Neural crest cell (in vitro differentiated cells): Measurements from ENCODE around the gene ASB18. TPM values are rescaled to one million over a fixed set of nuclear protein-coding genes. Genes with fewer than 3 reads are reported as not detected.

ENCODE experiments used
- DNase-seq: peaks from one replicate; pipeline ENCODE4 v3.0.0; 2021; ENCODE audit warnings: low read depth, mixed read lengths, low spot score
- H3K27ac Mint-ChIP-seq: one replicate; pipeline ENCODE4 v1.8.0; 2021; ENCODE audit warnings: mild to moderate bottlenecking, mixed read lengths; ENCODE audit not compliant: unreplicated experiment
- H3K27me3 Mint-ChIP-seq: 2 replicates; pipeline ENCODE4 v1.8.0; 2021; ENCODE audit warnings: low read depth, mild to moderate bottlenecking, mixed read lengths
- H3K36me3 Mint-ChIP-seq: 2 replicates; pipeline ENCODE4 v1.8.0; 2021; ENCODE audit warnings: low read depth, mild to moderate bottlenecking, mixed read lengths
- H3K4me1 Mint-ChIP-seq: 2 replicates; pipeline ENCODE4 v1.8.0; 2021; ENCODE audit warnings: mixed read lengths
- H3K4me3 Mint-ChIP-seq: one replicate; pipeline ENCODE4 v1.8.0; 2021; ENCODE audit warnings: mild to moderate bottlenecking, mixed read lengths
- H3K9me3 Mint-ChIP-seq: 2 replicates; pipeline ENCODE4 v1.8.0; 2021; ENCODE audit warnings: mixed read lengths
- CTCF ChIP-seq: fragments of 200-600 bp; sonication (generic); conservative IDR thresholded peaks from 2 replicates; pipeline ENCODE4 v1.5.0; 2021; ENCODE audit warnings: antibody characterized with exemption, mild to moderate bottlenecking
- total RNA-seq: library from RNA; stranded (reverse); gene quantifications from 2 replicates; pipeline ENCODE4 v1.2.1, GENCODE V29; 2021

Gene ASB18
- total RNA-seq, 1 donor from 2014 or later, result not detected

DNA sequence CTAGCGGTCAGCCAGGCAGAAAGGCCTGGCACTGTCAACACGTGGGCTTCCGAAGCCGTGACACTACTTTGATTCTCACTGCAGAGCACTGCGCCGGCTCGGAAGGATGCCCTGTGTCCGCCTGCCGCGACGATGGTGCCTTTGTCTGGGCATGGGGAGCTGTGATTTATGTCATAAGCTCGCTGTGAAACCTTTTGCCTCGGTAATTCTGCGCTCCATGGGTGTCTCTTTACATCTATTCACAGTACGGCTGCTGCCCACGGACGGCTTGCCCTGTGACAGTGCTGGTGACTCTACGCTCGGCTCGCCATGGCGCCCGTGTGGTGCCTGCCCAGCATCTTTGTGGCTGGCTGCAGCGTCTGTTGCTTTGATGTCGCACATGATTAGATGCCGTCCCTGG lies 52.9 kb downstream of the ASB18 start:
- DNase-seq, result no peak
- Mint-ChIP-seq H3K4me3 (no peak overlapping the region), H3K27me3 (no peaks in the 10 kb centered on the region), H3K9me3 (no peaks in the 10 kb centered on the region), H3K27ac (no peak overlapping the region), H3K36me3 (peaks cover 2% of the 10 kb centered on the region), H3K4me1 (peaks cover 5% of the 10 kb centered on the region)
- no peak for TF ChIP-seq CTCF

GRCh38 chr2:236210536-236210935 lies 53.7 kb downstream of the ASB18 start:
- no peak for DNase-seq
- Mint-ChIP-seq H3K4me3 (no peak overlapping the region), H3K4me1 (peaks cover 5% of the 10 kb centered on the region), H3K9me3 (no peaks in the 10 kb centered on the region), H3K27ac (no peak overlapping the region), H3K36me3 (peaks cover 6% of the 10 kb centered on the region), H3K27me3 (no peaks in the 10 kb centered on the region)
- no peak for TF ChIP-seq CTCF

GRCh38 chr2:236209996-236210395 lies 54.2 kb downstream of the ASB18 start:
- H3K4me3 Mint-ChIP-seq, result no peak overlapping the region
- peaks cover 5% of the 10 kb centered on the region for H3K4me1 Mint-ChIP-seq
- H3K36me3 Mint-ChIP-seq, result peaks cover 6% of the 10 kb centered on the region
- TF ChIP-seq CTCF, result no peak
- no peak for DNase-seq
- H3K27me3 Mint-ChIP-seq, result no peaks in the 10 kb centered on the region
- no peaks in the 10 kb centered on the region for H3K9me3 Mint-ChIP-seq
- H3K27ac Mint-ChIP-seq, result peak overlapping the region; percentile 7

DNA sequence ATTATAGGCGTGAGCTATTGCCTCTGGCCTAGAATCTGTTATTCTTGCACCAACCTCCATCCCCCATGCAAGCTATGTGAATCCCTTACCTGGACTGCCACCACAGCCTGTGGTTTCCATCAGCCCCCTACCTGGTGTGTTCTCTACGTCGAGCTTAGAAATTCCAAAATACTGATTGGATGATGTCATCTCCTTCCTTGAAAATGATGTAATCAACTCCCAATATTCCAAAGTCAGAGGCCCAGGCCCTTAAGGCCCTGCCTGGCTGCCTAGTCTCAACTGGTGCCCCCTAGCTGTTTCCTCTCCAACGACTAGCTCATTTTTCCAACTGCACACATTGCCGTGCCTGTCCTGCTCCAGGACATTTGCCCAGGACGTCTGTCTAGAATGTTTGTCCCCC lies 54.7 kb downstream of the ASB18 start:
- H3K9me3 Mint-ChIP-seq, result no peaks in the 10 kb centered on the region
- peak overlapping the region; percentile 7 for H3K27ac Mint-ChIP-seq
- no peak for DNase-seq

DNA sequence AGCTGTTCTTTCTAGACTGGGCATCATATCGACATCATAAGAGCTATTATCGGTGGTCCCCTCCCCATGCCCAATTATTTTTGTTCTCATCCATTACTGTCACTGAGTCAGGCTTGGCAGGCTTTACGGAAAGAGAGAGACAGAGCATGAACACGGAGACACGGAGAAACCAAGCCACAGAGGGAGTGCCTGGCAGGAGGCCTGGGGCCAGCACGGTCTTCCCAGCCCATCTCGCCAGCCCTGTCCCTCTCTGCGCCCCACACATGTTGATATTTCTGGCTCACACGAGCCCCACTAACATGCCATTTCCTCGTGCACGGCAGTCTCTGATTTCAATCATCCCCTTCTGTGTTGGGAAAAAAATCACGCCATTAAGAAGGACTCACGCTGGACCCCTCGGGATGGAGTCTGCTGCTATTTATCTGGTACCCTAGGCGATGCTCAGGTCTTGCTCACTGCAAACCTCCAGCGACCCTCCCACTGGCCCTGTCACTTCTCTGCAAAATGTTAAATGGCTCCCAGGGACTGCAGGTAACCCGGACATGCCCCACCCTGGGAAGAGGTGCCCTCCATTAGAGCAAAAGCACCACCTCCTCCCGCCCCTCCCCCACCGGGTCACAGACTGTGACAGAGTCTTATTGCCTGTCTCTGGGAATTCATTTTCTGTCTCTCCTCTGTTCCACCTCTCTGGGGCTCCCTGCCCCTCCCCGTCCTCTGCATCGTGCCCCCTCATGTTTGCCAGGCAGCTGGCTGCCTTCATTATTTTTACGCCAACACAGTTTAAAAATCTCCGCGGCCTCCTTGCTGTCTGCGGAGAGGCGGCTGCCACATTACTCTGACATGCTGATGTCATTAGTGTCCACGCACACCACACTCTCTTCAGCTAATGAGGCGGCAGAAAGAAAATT lies 55.9 kb downstream of the ASB18 start:
- H3K27me3 Mint-ChIP-seq, result no peaks in the 10 kb centered on the region
- DNase-seq, result no peak
- TF ChIP-seq CTCF, result no peak
- no peaks in the 10 kb centered on the region for H3K9me3 Mint-ChIP-seq
- no peak overlapping the region for H3K4me3 Mint-ChIP-seq
- peak overlapping the region; percentile 72 for H3K27ac Mint-ChIP-seq
- peaks cover 6% of the 10 kb centered on the region for H3K36me3 Mint-ChIP-seq
- H3K4me1 Mint-ChIP-seq, result peaks cover 5% of the 10 kb centered on the region

More for the DNA sequence above, 54.7 kb downstream of the ASB18 start:
- H3K4me3 Mint-ChIP-seq, result no peak overlapping the region
- H3K4me1 Mint-ChIP-seq, result peaks cover 5% of the 10 kb centered on the region
- H3K36me3 Mint-ChIP-seq, result peaks cover 6% of the 10 kb centered on the region
- no peaks in the 10 kb centered on the region for H3K27me3 Mint-ChIP-seq
- TF ChIP-seq CTCF, result no peak
